Smooth muscle cell (in vitro differentiated cells): ENCODE measurements around the gene C7orf33. TPM values are rescaled to one million over a fixed set of nuclear protein-coding genes. Genes with fewer than 3 reads are reported as not detected.

ENCODE experiments used
- DNase-seq: peaks from one replicate; lab custom pipeline; 2025; ENCODE audit not compliant: unreplicated experiment; lab: John Stamatoyannopoulos, UW
- H2AFZ ChIP-seq: fragments of 200-600 bp; sonication (generic); 2 replicates; pipeline ENCODE4 v1.6.0; 2016; ENCODE audit warnings: antibody characterized with exemption, low read depth, mild to moderate bottlenecking
- H3F3A ChIP-seq: fragments of 200-600 bp; sonication (generic); 2 replicates; pipeline ENCODE4 v1.6.0; 2017; ENCODE audit warnings: antibody characterized with exemption, low read depth
- H3K27ac ChIP-seq: fragments of 200-600 bp; sonication (generic); 2 replicates; pipeline ENCODE4 v1.5.1; 2016; ENCODE audit warnings: low read depth, mild to moderate bottlenecking
- H3K27me3 ChIP-seq: fragments of 200-600 bp; sonication (generic); 2 replicates; pipeline ENCODE4 v1.6.1; 2016; ENCODE audit warnings: low read depth, mild to moderate bottlenecking
- H3K36me3 ChIP-seq: fragments of 200-600 bp; sonication (generic); 2 replicates; pipeline ENCODE4 v1.5.1; 2016; ENCODE audit warnings: low read depth
- H3K4me1 ChIP-seq: fragments of 200-600 bp; sonication (generic); 2 replicates; pipeline ENCODE4 v1.5.1; 2016; ENCODE audit warnings: low read depth
- H3K4me2 ChIP-seq: fragments of 200-600 bp; sonication (generic); 2 replicates; pipeline ENCODE4 v1.6.0; 2016; ENCODE audit warnings: mild to moderate bottlenecking
- H3K4me3 ChIP-seq: fragments of 200-600 bp; sonication (generic); 2 replicates; pipeline ENCODE4 v1.5.1; 2016; ENCODE audit warnings: mild to moderate bottlenecking
- H3K79me2 ChIP-seq: fragments of 200-600 bp; sonication (generic); 2 replicates; pipeline ENCODE4 v1.6.0; 2016; ENCODE audit warnings: low read depth, mild to moderate bottlenecking
- H3K9ac ChIP-seq: fragments of 200-600 bp; sonication (generic); 2 replicates; pipeline ENCODE4 v1.6.0; 2016; ENCODE audit warnings: low read depth
- H3K9me3 ChIP-seq: fragments of 200-600 bp; sonication (generic); replicated peaks from 2 replicates; pipeline ENCODE4 v1.5.1; 2016; ENCODE audit warnings: low read depth
- H4K20me1 ChIP-seq: fragments of 200-600 bp; sonication (generic); 2 replicates; pipeline ENCODE4 v1.6.0; 2016; ENCODE audit warnings: low read depth
- WGBS: methylation state at CpG from one replicate; pipeline ENCODE4 v1.1.7; 2016; ENCODE audit warnings: low lambda C conversion rate; 5-methylcytosine and 5-hydroxymethylcytosine counted together
- polyA plus RNA-seq: library from polyadenylated mRNA; unstranded; fragments of >200 nt; fragmentation: Nextera tagmentation; extraction: Ambion mirVana; gene quantifications from 2 replicates; pipeline ENCODE4 v1.2.1, GENCODE V29; 2016
- total RNA-seq: library from RNA; depleted of rRNA; stranded (reverse); fragments of >200 nt; gene quantifications from 2 replicates; pipeline ENCODE4 v1.2.3, GENCODE V29; 2014
- TF ChIP-seq, protein P1 (sequence below): fragments of 200-600 bp; sonication (generic); IDR thresholded peaks from 2 replicates; pipeline ENCODE4 v1.5.1; 2017; ENCODE audit warnings: borderline replicate concordance, mild to moderate bottlenecking, antibody characterized with exemption; ENCODE audit not compliant: insufficient read depth, poor library complexity, severe bottlenecking

C7orf33 gene
- total and polyA plus RNA-seq, 2 experiments from 2014 or later: not detected

- no peak for DNase-seq
- Histone ChIP-seq H3K9ac (no peak overlapping the region), H2AFZ (no peak overlapping the region), H3K27me3 (no peaks in the 10 kb centered on the region), H3K27ac (no peak overlapping the region), H3K4me1 (no peaks in the 10 kb centered on the region), H3K36me3 (no peaks in the 10 kb centered on the region), H4K20me1 (no peaks in the 10 kb centered on the region), H3K4me2 (peak overlapping the region; percentile 59), H3F3A (peaks cover 9% of the 10 kb centered on the region), H3K4me3 (no peak overlapping the region), H3K9me3 (no peaks in the 10 kb centered on the region), H3K79me2 (no peaks in the 10 kb centered on the region)
- 54% methylated on average over 8 of the region's 8 CpGs for WGBS
- TF ChIP-seq, protein P1, sequence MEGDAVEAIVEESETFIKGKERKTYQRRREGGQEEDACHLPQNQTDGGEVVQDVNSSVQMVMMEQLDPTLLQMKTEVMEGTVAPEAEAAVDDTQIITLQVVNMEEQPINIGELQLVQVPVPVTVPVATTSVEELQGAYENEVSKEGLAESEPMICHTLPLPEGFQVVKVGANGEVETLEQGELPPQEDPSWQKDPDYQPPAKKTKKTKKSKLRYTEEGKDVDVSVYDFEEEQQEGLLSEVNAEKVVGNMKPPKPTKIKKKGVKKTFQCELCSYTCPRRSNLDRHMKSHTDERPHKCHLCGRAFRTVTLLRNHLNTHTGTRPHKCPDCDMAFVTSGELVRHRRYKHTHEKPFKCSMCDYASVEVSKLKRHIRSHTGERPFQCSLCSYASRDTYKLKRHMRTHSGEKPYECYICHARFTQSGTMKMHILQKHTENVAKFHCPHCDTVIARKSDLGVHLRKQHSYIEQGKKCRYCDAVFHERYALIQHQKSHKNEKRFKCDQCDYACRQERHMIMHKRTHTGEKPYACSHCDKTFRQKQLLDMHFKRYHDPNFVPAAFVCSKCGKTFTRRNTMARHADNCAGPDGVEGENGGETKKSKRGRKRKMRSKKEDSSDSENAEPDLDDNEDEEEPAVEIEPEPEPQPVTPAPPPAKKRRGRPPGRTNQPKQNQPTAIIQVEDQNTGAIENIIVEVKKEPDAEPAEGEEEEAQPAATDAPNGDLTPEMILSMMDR: no peak
Measured at GRCh38 chr7:148622887-148623585, 32.5 kb downstream of the C7orf33 start.

DNA sequence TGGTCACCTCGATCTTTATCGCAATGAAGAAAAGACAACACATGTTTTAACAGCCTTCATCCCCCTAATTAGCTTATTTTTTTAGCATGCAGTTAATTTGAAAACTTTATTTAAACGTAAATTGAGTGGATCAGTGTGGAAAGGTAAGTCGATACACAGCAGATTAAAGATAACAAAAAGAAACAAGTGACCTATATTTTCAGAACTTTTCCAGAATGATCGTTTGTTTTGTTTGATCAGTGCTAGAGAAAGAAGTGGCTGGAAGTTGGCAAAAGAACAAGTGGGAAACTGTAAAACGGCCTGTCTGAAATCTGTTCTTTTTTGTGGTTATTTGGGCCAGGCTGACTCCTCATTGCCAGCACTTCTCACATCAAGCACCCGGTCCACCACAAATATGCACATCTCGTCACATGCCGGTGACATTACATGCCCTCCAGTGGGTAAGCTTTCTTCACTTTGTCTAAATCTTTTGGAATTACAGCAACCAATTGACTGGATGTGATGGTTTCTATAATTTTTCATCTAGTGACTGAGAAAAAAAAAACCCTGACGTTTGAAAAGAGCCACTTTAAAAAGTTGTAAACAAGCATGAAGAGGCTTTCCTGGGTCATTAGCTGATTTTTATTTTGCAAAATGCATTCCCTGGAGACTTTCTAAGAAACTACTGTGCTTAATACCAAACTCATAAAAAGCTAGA, 33.2 kb downstream of the C7orf33 start:
- no peaks in the 10 kb centered on the region for H3K9me3 ChIP-seq
- H3K4me3 ChIP-seq: no peak overlapping the region
- no peak overlapping the region for H3K27ac ChIP-seq
- no peak overlapping the region for H2AFZ ChIP-seq
- 28% methylated on average over 10 of the region's 10 CpGs for WGBS
- TF ChIP-seq, protein P1: no peak
- H3F3A ChIP-seq: peaks cover 9% of the 10 kb centered on the region
- H3K4me1 ChIP-seq: no peaks in the 10 kb centered on the region
- no peak for DNase-seq
- H3K4me2 ChIP-seq: peak overlapping the region; percentile 59
- no peaks in the 10 kb centered on the region for H3K79me2 ChIP-seq
- H3K27me3 ChIP-seq: no peaks in the 10 kb centered on the region
- no peak overlapping the region for H3K9ac ChIP-seq
- no peaks in the 10 kb centered on the region for H4K20me1 ChIP-seq
- H3K36me3 ChIP-seq: no peaks in the 10 kb centered on the region

GRCh38 chr7:148624735-148625134, 34.2 kb downstream of the C7orf33 start:
- WGBS: 39% methylated on average over 4 of the region's 4 CpGs

More at GRCh38 chr7:148624735-148625134, 34.2 kb downstream of the C7orf33 start:
- Histone ChIP-seq H3K4me2 (no peak overlapping the region), H3K9ac (no peak overlapping the region), H3K27me3 (no peaks in the 10 kb centered on the region), H2AFZ (no peak overlapping the region), H3K79me2 (no peaks in the 10 kb centered on the region), H3K9me3 (no peaks in the 10 kb centered on the region), H4K20me1 (no peaks in the 10 kb centered on the region), H3F3A (peaks cover 9% of the 10 kb centered on the region), H3K4me3 (no peak overlapping the region), H3K36me3 (no peaks in the 10 kb centered on the region), H3K27ac (no peak overlapping the region), H3K4me1 (no peaks in the 10 kb centered on the region)
- TF ChIP-seq, protein P1: no peak
- no peak for DNase-seq
